H9 (cell line): Measurements from ENCODE around the gene VPS35L. TPM values are rescaled to one million over a fixed set of nuclear protein-coding genes. Genes with fewer than 3 reads are reported as not detected.
"Not testable (repeated sequence)": the region's sequence is repeated elsewhere in the genome, so short reads cannot be mapped to it uniquely, and the experiment has no call there.

ENCODE experiments used
- DNase-seq: peaks from one replicate; pipeline ENCODE4 v3.0.0-alpha.2; 2017
- H2AFZ ChIP-seq: one replicate; pipeline ENCODE4 v1.6.1; 2013; ENCODE audit warnings: mild to moderate bottlenecking, low read length, control low read depth, moderate library complexity
- H2AK5ac ChIP-seq: 2 replicates; pipeline ENCODE4 v1.6.1; 2013; ENCODE audit warnings: low read length, control low read depth, mixed read lengths; ENCODE audit not compliant: insufficient read length
- H2BK120ac ChIP-seq: one replicate; pipeline ENCODE4 v1.6.1; 2013; ENCODE audit warnings: low read depth, mild to moderate bottlenecking, low read length, control low read depth, inconsistent platforms; ENCODE audit not compliant: poor library complexity, severe bottlenecking
- H2BK12ac ChIP-seq: 2 replicates; pipeline ENCODE4 v1.6.1; 2013; ENCODE audit warnings: low read length, control low read depth, mixed read lengths, low read depth; ENCODE audit not compliant: insufficient read length
- H2BK15ac ChIP-seq: 2 replicates; pipeline ENCODE4 v1.6.1; 2013; ENCODE audit warnings: low read depth, low read length, control low read depth
- H2BK20ac ChIP-seq: one replicate; pipeline ENCODE4 v1.6.1; 2013; ENCODE audit warnings: low read depth, mild to moderate bottlenecking, low read length, control low read depth, inconsistent platforms; ENCODE audit not compliant: poor library complexity, severe bottlenecking
- H2BK5ac ChIP-seq: 2 replicates; pipeline ENCODE4 v1.6.1; 2013; ENCODE audit warnings: low read length, control low read depth, mixed read lengths; ENCODE audit not compliant: insufficient read length
- H3K14ac ChIP-seq: 2 replicates; pipeline ENCODE4 v1.6.1; 2013; ENCODE audit warnings: low read length, control low read depth; ENCODE audit not compliant: insufficient read depth
- H3K18ac ChIP-seq: 2 replicates; pipeline ENCODE4 v1.6.1; 2013; ENCODE audit warnings: low read depth, mild to moderate bottlenecking, mixed read lengths, low read length, control low read depth; ENCODE audit not compliant: insufficient read length
- H3K23ac ChIP-seq: 2 replicates; pipeline ENCODE4 v1.6.1; 2013; ENCODE audit warnings: low read length, control low read depth, mixed read lengths, low read depth; ENCODE audit not compliant: insufficient read length
- H3K23me2 ChIP-seq: 2 replicates; pipeline ENCODE4 v1.6.1; 2013; ENCODE audit warnings: low read depth, mild to moderate bottlenecking, mixed read lengths, low read length, control low read depth; ENCODE audit not compliant: insufficient read length, poor library complexity, severe bottlenecking
- H3K27ac ChIP-seq: 2 replicates; pipeline ENCODE4 v1.5.1; 2013; ENCODE audit warnings: low read length, control low read depth, mixed read lengths, low read depth; ENCODE audit not compliant: insufficient read length
- H3K27me3 ChIP-seq: 2 replicates; pipeline ENCODE4 v1.6.1; 2013; ENCODE audit warnings: low read length, control low read depth, inconsistent platforms; ENCODE audit not compliant: insufficient read depth
- H3K4ac ChIP-seq: 2 replicates; pipeline ENCODE4 v1.6.1; 2013; ENCODE audit warnings: low read depth, mild to moderate bottlenecking, control low read depth, inconsistent platforms, low read length, moderate library complexity
- H3K4me1 ChIP-seq: 2 replicates; pipeline ENCODE4 v1.6.1; 2013; ENCODE audit warnings: low read length, control low read depth, inconsistent platforms; ENCODE audit not compliant: insufficient read depth
- H3K4me2 ChIP-seq: 2 replicates; pipeline ENCODE4 v1.6.1; 2013; ENCODE audit warnings: low read length, control low read depth, mixed read lengths; ENCODE audit not compliant: insufficient read length, insufficient read depth
- H3K56ac ChIP-seq: 2 replicates; pipeline ENCODE4 v1.6.1; 2013; ENCODE audit warnings: low read depth, mild to moderate bottlenecking, mixed read lengths, low read length, control low read depth; ENCODE audit not compliant: insufficient read length
- H3K79me1 ChIP-seq: 2 replicates; pipeline ENCODE4 v1.6.1; 2013; ENCODE audit warnings: low read depth, mild to moderate bottlenecking, moderate library complexity, low read length, control low read depth, inconsistent platforms; ENCODE audit not compliant: insufficient read depth, poor library complexity, severe bottlenecking
- H3K79me2 ChIP-seq: 2 replicates; pipeline ENCODE4 v1.6.1; 2013; ENCODE audit warnings: low read length, control low read depth, inconsistent platforms; ENCODE audit not compliant: insufficient read depth
- H3K9ac ChIP-seq: 2 replicates; pipeline ENCODE4 v1.6.1; 2013; ENCODE audit warnings: low read length, control low read depth, mixed read lengths; ENCODE audit not compliant: insufficient read length; ENCODE audit errors: extremely low read depth
- H3K9me3 ChIP-seq: one replicate; pipeline ENCODE4 v1.6.1; 2013; ENCODE audit warnings: low read depth, low read length, inconsistent platforms; ENCODE audit not compliant: control insufficient read depth
- H3T11ph ChIP-seq: one replicate; pipeline ENCODE4 v1.6.1; 2013; ENCODE audit warnings: mild to moderate bottlenecking, low read length, control low read depth, inconsistent platforms
- H4K20me1 ChIP-seq: one replicate; pipeline ENCODE4 v1.6.1; 2013; ENCODE audit not compliant: control insufficient read depth, insufficient read length, insufficient read depth
- H4K5ac ChIP-seq: 2 replicates; pipeline ENCODE4 v1.6.1; 2013; ENCODE audit warnings: low read depth, mild to moderate bottlenecking, mixed read lengths, low read length, control low read depth; ENCODE audit not compliant: insufficient read length
- H4K8ac ChIP-seq: replicated peaks from 2 replicates; pipeline ENCODE4 v1.6.1; 2013; ENCODE audit warnings: low read length, control low read depth, mixed read lengths, low read depth; ENCODE audit not compliant: insufficient read length
- H4K91ac ChIP-seq: 2 replicates; pipeline ENCODE4 v1.6.1; 2013; ENCODE audit warnings: low read depth, mild to moderate bottlenecking, moderate library complexity, mixed read lengths, low read length, control low read depth; ENCODE audit not compliant: insufficient read length
- H3K27ac Mint-ChIP-seq, 3 experiments: 2 replicates in 2 of 3; 3 replicates in 1 of 3; pipeline ENCODE4 v1.8.0; 2020 to 2021; ENCODE audit warnings: mixed read lengths in 3 of 3, mild to moderate bottlenecking in 1 of 3, moderate library complexity in 1 of 3
- H3K27me3 Mint-ChIP-seq: 2 replicates; pipeline ENCODE4 v1.8.0; 2021; ENCODE audit warnings: low read depth, mild to moderate bottlenecking, moderate library complexity, mixed read lengths
- H3K36me3 Mint-ChIP-seq, 3 experiments: 2 replicates in 2 of 3; 3 replicates in 1 of 3; pipeline ENCODE4 v1.8.0; 2020 to 2021; ENCODE audit warnings: low read depth in 3 of 3, mixed read lengths in 3 of 3; ENCODE audit not compliant: insufficient read depth in 1 of 3
- H3K4me1 Mint-ChIP-seq, 2 experiments: 2 replicates each; pipeline ENCODE4 v1.8.0; 2020; ENCODE audit warnings: mixed read lengths in 2 of 2
- H3K4me3 Mint-ChIP-seq, 2 experiments: 2 replicates in 1 of 2; 3 replicates in 1 of 2; pipeline ENCODE4 v1.8.0; 2020 to 2021; ENCODE audit warnings: mild to moderate bottlenecking in 2 of 2, mixed read lengths in 2 of 2, moderate library complexity in 1 of 2
- H3K9me3 Mint-ChIP-seq, 2 experiments: 2 replicates in 1 of 2; 3 replicates in 1 of 2; pipeline ENCODE4 v1.8.0; 2020; ENCODE audit warnings: mild to moderate bottlenecking in 2 of 2, mixed read lengths in 2 of 2, moderate library complexity in 1 of 2
- WGBS: extraction: QIAGEN DNeasy Blood & Tissue Kit; methylation state at CpG from one replicate; pipeline ENCODE4 v1.1.7; 2013; ENCODE audit warnings: missing lambda C conversion rate, low lambda C conversion rate, mixed read lengths; ENCODE audit not compliant: insufficient read length; ENCODE audit errors: extremely low coverage; 5-methylcytosine and 5-hydroxymethylcytosine counted together
- total RNA-seq: library from RNA; stranded (reverse); gene quantifications from 2 replicates; pipeline ENCODE4 v1.2.1, GENCODE V29; 2021
- TF ChIP-seq, protein P1 (sequence below): fragments of 200-600 bp; sonication (generic); conservative IDR thresholded peaks from 3 replicates; pipeline ENCODE4 v1.8.0; 2021; ENCODE audit warnings: antibody characterized with exemption, mild to moderate bottlenecking

The VPS35L gene
- total RNA-seq, 1 experiment from 2014 or later: 58.4 TPM

- H3K27ac ChIP-seq: no peak overlapping the region
- TF ChIP-seq, protein P1, sequence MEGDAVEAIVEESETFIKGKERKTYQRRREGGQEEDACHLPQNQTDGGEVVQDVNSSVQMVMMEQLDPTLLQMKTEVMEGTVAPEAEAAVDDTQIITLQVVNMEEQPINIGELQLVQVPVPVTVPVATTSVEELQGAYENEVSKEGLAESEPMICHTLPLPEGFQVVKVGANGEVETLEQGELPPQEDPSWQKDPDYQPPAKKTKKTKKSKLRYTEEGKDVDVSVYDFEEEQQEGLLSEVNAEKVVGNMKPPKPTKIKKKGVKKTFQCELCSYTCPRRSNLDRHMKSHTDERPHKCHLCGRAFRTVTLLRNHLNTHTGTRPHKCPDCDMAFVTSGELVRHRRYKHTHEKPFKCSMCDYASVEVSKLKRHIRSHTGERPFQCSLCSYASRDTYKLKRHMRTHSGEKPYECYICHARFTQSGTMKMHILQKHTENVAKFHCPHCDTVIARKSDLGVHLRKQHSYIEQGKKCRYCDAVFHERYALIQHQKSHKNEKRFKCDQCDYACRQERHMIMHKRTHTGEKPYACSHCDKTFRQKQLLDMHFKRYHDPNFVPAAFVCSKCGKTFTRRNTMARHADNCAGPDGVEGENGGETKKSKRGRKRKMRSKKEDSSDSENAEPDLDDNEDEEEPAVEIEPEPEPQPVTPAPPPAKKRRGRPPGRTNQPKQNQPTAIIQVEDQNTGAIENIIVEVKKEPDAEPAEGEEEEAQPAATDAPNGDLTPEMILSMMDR: no peak
- no peak overlapping the region for H4K8ac ChIP-seq
- H3K23me2 ChIP-seq: no peaks in the 10 kb centered on the region
- no peaks in the 10 kb centered on the region for H4K20me1 ChIP-seq
- no peak overlapping the region for H4K91ac ChIP-seq
- no peak overlapping the region for H3K56ac ChIP-seq
- no CpG with 5 or more reads among the region's 3 CpGs for WGBS
- no peaks in the 10 kb centered on the region for H3K79me1 ChIP-seq
- H2BK5ac ChIP-seq: no peak overlapping the region
- H3K14ac ChIP-seq: no peak overlapping the region
- no peak overlapping the region for H3K18ac ChIP-seq
- no peak overlapping the region for H3K4me2 ChIP-seq
- H3K27ac Mint-ChIP-seq: no peak overlapping the region
- no peak overlapping the region for H3K4me3 Mint-ChIP-seq
- H2BK12ac ChIP-seq: no peak overlapping the region
- no peak overlapping the region for H2BK20ac ChIP-seq
- no peak overlapping the region for H2BK15ac ChIP-seq
- H3K9me3 ChIP-seq: no peaks in the 10 kb centered on the region
- H3K36me3 Mint-ChIP-seq: peaks cover 28 to 58% (median 46%) of the 10 kb centered on the region in 3 experiments
- no peaks in the 10 kb centered on the region for H3K4me1 Mint-ChIP-seq
- no peak overlapping the region for H2AFZ ChIP-seq
- H3K4ac ChIP-seq: no peak overlapping the region
- H4K5ac ChIP-seq: no peak overlapping the region
- no peak overlapping the region for H2AK5ac ChIP-seq
- H3T11ph ChIP-seq: no peak overlapping the region
- no peak overlapping the region for H3K23ac ChIP-seq
- H3K4me1 ChIP-seq: no peaks in the 10 kb centered on the region
- H3K27me3 Mint-ChIP-seq: no peaks in the 10 kb centered on the region
- H3K27me3 ChIP-seq: no peaks in the 10 kb centered on the region
- no peaks in the 10 kb centered on the region for H3K79me2 ChIP-seq
- no peak overlapping the region for H3K9ac ChIP-seq
- no peak for DNase-seq
- no peaks in the 10 kb centered on the region for H3K9me3 Mint-ChIP-seq
- H2BK120ac ChIP-seq: no peak overlapping the region
Measured at GRCh38 chr16:19542138-19542821, 13.2 kb upstream of the VPS35L start.

DNA sequence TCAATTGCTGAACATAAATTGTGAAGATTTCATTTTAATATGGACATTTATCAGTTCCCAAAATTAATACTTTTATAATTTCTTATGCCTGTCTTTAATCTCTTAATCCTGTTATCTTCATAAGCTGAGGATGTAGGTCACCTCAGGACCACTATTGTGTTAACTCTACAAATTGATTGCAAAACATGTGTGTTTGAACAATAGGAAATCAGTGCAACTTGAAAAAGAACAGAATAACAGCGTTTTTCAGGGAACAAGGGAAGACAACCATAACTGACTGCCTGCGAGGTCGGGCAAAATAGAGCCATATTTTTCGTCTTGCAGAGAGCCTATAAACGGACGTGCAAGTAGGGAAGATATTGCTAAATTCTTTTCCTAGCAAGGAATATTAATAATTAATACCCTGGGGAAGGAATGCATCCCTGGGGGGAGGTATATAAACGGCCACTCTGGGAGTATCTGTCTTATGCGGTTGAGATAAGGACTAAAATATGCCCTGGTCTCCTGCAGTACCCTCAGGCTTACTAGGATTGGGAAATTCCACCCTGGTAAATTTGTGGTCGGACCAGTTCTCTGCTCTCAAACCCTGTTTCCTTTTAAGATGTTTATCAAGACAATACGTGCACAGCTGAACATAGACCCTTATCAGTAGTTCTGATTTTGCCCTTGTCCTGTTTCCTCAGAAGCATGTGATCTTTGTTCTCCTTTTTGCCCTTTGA is 12.1 kb upstream of the VPS35L start:
- not testable (repeated sequence) for H3K9ac ChIP-seq, H2AFZ ChIP-seq, H2BK20ac ChIP-seq, H3K4me1 ChIP-seq, H3K27ac ChIP-seq, H3K4me3 Mint-ChIP-seq, H4K5ac ChIP-seq, H3K56ac ChIP-seq, H2AK5ac ChIP-seq, H3K9me3 ChIP-seq, H3K18ac ChIP-seq, H4K20me1 ChIP-seq, H4K91ac ChIP-seq, H3K27me3 ChIP-seq, H2BK15ac ChIP-seq, H2BK12ac ChIP-seq, H3K23ac ChIP-seq, H3K9me3 Mint-ChIP-seq, H3K4me2 ChIP-seq, H4K8ac ChIP-seq, H3K79me1 ChIP-seq, H3T11ph ChIP-seq, H3K79me2 ChIP-seq, H3K23me2 ChIP-seq, H3K4ac ChIP-seq, H3K14ac ChIP-seq, H2BK5ac ChIP-seq, DNase-seq, H3K27me3 Mint-ChIP-seq, H3K4me1 Mint-ChIP-seq, H2BK120ac ChIP-seq, H3K27ac Mint-ChIP-seq
- no CpG with 5 or more reads among the region's 10 CpGs for WGBS
- peaks cover 28 to 61% (median 46%) of the 10 kb centered on the region in 3 experiments for H3K36me3 Mint-ChIP-seq
